ENCODE measurements around the gene CDKN2B.

CDKN2B gene

DNA sequence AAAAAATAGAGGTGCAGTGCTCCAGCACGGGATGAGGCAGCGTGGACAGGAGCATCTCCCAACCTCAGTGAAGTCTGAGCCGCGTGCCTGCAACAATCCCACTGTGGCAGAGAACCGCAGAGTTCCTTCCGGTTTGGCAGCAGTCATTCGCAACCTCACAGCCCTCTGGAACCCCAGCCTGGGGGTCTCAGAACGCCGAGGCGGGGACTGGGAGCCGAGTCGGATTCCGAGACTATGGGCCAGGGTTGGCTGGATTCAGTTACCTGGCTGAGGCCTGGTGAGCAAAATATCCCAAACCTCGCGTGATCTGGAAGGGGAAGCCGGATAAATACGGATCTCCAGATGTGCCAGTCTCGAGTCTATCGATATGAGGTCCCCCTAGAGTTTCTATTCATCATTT lies 41.9 kb downstream of the CDKN2B start:
- no peaks in the 10 kb centered on the region for H3K79me2 ChIP-seq (ENCODE audit: insufficient read depth, low read length)
- TF ChIP-seq EZH2phosphoT487 (IDR thresholded peaks at IDR 0.05; ENCODE audit: borderline replicate concordance), result no peak
- TF ChIP-seq, protein P1, sequence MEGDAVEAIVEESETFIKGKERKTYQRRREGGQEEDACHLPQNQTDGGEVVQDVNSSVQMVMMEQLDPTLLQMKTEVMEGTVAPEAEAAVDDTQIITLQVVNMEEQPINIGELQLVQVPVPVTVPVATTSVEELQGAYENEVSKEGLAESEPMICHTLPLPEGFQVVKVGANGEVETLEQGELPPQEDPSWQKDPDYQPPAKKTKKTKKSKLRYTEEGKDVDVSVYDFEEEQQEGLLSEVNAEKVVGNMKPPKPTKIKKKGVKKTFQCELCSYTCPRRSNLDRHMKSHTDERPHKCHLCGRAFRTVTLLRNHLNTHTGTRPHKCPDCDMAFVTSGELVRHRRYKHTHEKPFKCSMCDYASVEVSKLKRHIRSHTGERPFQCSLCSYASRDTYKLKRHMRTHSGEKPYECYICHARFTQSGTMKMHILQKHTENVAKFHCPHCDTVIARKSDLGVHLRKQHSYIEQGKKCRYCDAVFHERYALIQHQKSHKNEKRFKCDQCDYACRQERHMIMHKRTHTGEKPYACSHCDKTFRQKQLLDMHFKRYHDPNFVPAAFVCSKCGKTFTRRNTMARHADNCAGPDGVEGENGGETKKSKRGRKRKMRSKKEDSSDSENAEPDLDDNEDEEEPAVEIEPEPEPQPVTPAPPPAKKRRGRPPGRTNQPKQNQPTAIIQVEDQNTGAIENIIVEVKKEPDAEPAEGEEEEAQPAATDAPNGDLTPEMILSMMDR (conservative IDR thresholded peaks at IDR 0.05; ENCODE audit: low read length), result no peak
- no peaks in the 10 kb centered on the region for H4K20me1 ChIP-seq (ENCODE audit: insufficient read depth, low read length, poor library complexity, severe bottlenecking)
- no peak overlapping the region for H3K9ac ChIP-seq (ENCODE audit: low read depth, low read length, poor library complexity, severe bottlenecking)
- no peak overlapping the region for H3K4me3 ChIP-seq (ENCODE audit: low read length, poor library complexity, severe bottlenecking)
- H3K4me1 ChIP-seq (ENCODE audit: insufficient read depth, low read length, poor library complexity, severe bottlenecking), result no peaks in the 10 kb centered on the region
- peaks cover 9% of the 10 kb centered on the region; the same call in 1 of the 2 replicates for H3K36me3 ChIP-seq (ENCODE audit: insufficient read depth, low read length)
- no peaks in the 10 kb centered on the region for H3K9me2 ChIP-seq (replicated peaks; ENCODE audit: low read depth, low read length)
- H3F3A ChIP-seq (ENCODE audit: low read depth), result no peaks in the 10 kb centered on the region
- H3K9me3 ChIP-seq (ENCODE audit: insufficient read depth, low read depth, low read length), result no peaks in the 10 kb centered on the region
- H3K4me2 ChIP-seq (ENCODE audit: low read depth, low read length, poor library complexity, severe bottlenecking), result no peak overlapping the region
- H3K27me3 ChIP-seq (ENCODE audit: insufficient read depth, low read length, poor library complexity, severe bottlenecking), result no peaks in the 10 kb centered on the region
- no peak overlapping the region for H2AFZ ChIP-seq (ENCODE audit: low read length)

DNA sequence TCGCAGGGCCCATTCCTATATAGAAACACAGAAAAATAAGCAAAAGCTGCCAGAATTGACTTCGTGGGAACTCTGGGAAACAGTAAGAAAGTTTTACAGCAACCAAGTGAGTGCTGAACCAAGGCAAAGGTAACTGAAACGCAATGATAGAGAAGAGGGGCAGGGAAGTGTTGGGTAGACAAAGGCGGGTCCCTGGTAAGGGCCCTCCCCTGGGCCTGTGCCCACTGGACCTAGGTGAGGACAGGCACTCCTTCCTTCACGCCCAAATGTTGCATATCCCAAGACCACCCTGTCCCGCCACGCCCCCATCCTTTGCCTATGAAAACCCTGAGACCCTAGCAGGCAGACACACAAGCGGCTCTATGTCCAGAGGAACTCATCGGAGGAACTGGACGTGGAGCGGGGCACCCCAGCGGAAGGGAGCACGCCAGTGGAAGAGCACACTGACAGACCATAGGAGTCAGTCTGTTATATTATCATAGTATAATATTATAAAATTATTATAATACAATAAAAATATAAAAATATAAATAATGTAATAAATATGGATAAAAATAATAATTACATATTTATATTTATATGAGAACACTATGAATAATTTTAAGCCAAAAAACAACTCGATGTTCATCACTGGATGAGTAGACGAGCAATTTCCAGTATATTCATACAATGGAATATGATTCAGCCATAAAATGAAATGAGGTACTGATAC lies 42.8 kb downstream of the CDKN2B start:
- no peak overlapping the region for H2AFZ ChIP-seq (ENCODE audit: low read length)
- H3K36me3 ChIP-seq (ENCODE audit: insufficient read depth, low read length), result peaks cover 9% of the 10 kb centered on the region; the same call in 1 of the 2 replicates
- no peak overlapping the region for H3K9ac ChIP-seq (ENCODE audit: low read depth, low read length, poor library complexity, severe bottlenecking)
- H3K27me3 ChIP-seq (ENCODE audit: insufficient read depth, low read length, poor library complexity, severe bottlenecking), result no peaks in the 10 kb centered on the region
- no peaks in the 10 kb centered on the region for H3K4me1 ChIP-seq (ENCODE audit: insufficient read depth, low read length, poor library complexity, severe bottlenecking)
- TF ChIP-seq, protein P1 (conservative IDR thresholded peaks at IDR 0.05; ENCODE audit: low read length), result no peak
- H3K9me2 ChIP-seq (replicated peaks; ENCODE audit: low read depth, low read length), result no peaks in the 10 kb centered on the region
- H4K20me1 ChIP-seq (ENCODE audit: insufficient read depth, low read length, poor library complexity, severe bottlenecking), result no peaks in the 10 kb centered on the region
- H3K4me2 ChIP-seq (ENCODE audit: low read depth, low read length, poor library complexity, severe bottlenecking), result no peak overlapping the region
- H3F3A ChIP-seq (ENCODE audit: low read depth), result no peaks in the 10 kb centered on the region
- no peaks in the 10 kb centered on the region for H3K9me3 ChIP-seq (ENCODE audit: insufficient read depth, low read depth, low read length)
- H3K4me3 ChIP-seq (ENCODE audit: low read length, poor library complexity, severe bottlenecking), result no peak overlapping the region
- H3K79me2 ChIP-seq (ENCODE audit: insufficient read depth, low read length), result no peaks in the 10 kb centered on the region

DNA sequence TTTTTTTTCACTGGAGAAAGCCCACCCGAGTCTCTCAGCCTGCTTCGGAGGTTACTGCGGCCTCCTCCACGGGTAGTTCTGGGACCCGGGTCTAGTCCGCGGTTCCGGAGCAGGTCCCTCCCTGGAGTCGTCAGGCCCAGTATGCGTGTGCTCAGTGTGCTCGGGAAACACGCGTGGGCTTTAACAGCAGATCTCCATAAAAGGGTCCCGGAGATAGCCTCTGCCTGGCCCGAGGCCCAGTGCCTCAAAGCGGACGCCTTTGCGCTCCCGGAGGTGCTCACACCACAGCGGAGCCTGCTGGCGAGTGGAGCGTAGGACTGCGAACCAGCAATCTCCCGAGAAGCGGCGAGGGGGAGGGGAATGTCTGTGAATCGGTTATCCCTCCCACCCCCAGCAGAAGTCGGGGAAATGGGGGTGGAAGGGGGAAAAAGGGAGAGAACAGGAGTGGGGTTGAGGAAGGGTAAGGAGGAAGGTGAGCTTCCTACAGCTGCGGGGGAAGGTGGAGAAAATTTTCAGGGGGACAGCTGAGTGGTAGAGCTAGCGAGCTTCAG lies 43.6 kb downstream of the CDKN2B start:
- Histone ChIP-seq H3F3A (ENCODE audit: low read depth) (no peaks in the 10 kb centered on the region), H4K20me1 (ENCODE audit: insufficient read depth, low read length, poor library complexity, severe bottlenecking) (no peaks in the 10 kb centered on the region), H3K9me3 (ENCODE audit: insufficient read depth, low read depth, low read length) (no peaks in the 10 kb centered on the region), H3K27me3 (ENCODE audit: insufficient read depth, low read length, poor library complexity, severe bottlenecking) (no peaks in the 10 kb centered on the region), H3K9me2 (replicated peaks; ENCODE audit: low read depth, low read length) (no peaks in the 10 kb centered on the region), H3K9ac (ENCODE audit: low read depth, low read length, poor library complexity, severe bottlenecking) (no peak overlapping the region), H3K36me3 (ENCODE audit: insufficient read depth, low read length) (peaks cover 9% of the 10 kb centered on the region; the same call in 1 of the 2 replicates), H3K4me2 (ENCODE audit: low read depth, low read length, poor library complexity, severe bottlenecking) (no peak overlapping the region), H3K4me3 (ENCODE audit: low read length, poor library complexity, severe bottlenecking) (no peak overlapping the region), H3K79me2 (ENCODE audit: insufficient read depth, low read length) (no peaks in the 10 kb centered on the region), H3K4me1 (ENCODE audit: insufficient read depth, low read length, poor library complexity, severe bottlenecking) (no peaks in the 10 kb centered on the region), H2AFZ (ENCODE audit: low read length) (no peak overlapping the region)
- TF ChIP-seq EZH2phosphoT487 (IDR thresholded peaks at IDR 0.05; ENCODE audit: borderline replicate concordance), result no peak
- TF ChIP-seq, protein P1 (conservative IDR thresholded peaks at IDR 0.05; ENCODE audit: low read length), result no peak

Data from Loucy (cell line).